Neural cell (in vitro differentiated cells): ENCODE measurements around the gene DPH6.

Experiments
- CTCF ChIP-seq: fragments of 450-650 bp; IDR thresholded peaks from 2 replicates; pipeline ENCODE4 v1.5.1; 2014; ENCODE audit warnings: antibody characterized with exemption, mild to moderate bottlenecking, moderate library complexity; ENCODE audit not compliant: poor library complexity, severe bottlenecking
- POLR2AphosphoS5 ChIP-seq: IDR thresholded peaks from 2 replicates; pipeline ENCODE4 v1.6.1; 2012

GRCh38 chr15:35519541-35520149, 26.3 kb downstream of the DPH6 start:
- TF ChIP-seq CTCF, result peak; percentile 88
- TF ChIP-seq POLR2AphosphoS5, result no peak
